HTERT RPE-1 (cell line): ENCODE measurements around the gene MON1B.

Experiments used
- in situ Hi-C: fragments of 300-500 bp; cut with MboI; formaldehyde crosslinking; loops from 4 replicates; pipeline ENCODE4 v1.14.3; 2020; ENCODE audit warnings: low sequenced_read_pairs

Gene MON1B

DNA sequence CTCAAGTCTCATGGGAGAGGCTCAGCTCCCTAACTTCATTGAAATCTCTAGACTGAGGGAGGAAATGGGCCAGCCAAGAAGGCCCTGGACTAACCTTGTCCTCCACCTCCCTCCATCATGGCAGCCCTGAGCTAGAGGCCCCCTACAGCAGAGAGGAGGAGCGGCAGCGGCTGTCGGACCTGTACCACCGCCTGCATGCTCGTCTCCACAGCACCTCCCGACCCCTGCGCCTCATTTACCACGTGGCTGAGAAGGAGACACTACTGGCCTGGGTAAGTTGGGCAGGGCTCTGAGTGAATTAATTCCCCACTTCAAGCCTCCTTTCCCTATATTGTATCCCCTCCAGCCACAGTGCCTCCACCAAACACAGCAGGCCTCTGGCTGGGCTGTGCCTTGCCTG, 4.4 kb downstream of the MON1B start:
- in situ Hi-C loops: no loop called here

DNA sequence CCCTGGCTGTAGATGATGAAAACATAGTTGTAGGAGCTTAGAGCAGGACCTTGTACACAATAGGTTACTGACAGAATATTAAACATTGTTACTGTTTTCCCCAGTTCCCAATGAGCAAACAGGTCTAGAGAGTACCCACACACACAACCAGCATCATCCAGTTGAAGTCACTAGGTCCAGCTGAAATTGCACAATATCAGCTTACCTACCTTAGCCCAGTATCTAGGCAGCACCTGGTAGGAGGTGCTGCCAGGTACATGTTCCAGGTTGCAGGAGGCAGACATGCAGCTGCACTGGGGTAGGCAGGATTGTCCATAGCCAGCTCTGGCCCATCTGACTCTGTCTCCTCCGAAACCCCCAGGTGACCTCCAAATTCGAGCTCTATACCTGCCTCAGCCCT, 6.8 kb downstream of the MON1B start:
- in situ Hi-C loops: no loop called here

DNA sequence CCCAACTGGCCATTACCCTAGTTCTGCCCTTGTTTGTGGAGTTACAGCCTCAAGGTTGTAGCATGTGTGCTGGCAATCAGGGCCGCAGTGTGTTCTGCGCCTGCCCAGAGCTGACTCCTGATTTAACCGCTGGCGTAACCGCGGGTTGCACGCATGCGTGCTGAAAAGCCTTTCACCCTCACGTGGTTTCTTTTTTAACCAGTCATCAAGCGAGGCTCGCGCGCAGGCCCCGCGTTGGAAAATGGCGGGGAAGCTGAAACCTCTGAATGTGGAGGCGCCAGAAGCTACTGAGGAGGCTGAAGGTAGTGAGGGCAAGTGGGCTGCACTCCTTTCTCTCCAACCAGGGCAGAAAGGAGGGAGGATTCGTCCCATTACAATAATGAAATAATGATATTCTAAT, 8.2 kb downstream of the MON1B start, which contains the start of gene SYCE1L:
TSS of gene SYCE1L (plus strand) at position 198 of the 400 bp plus-strand sequence. CDS start at position 242, 44 bp downstream.
- in situ Hi-C loops: no loop called here

DNA sequence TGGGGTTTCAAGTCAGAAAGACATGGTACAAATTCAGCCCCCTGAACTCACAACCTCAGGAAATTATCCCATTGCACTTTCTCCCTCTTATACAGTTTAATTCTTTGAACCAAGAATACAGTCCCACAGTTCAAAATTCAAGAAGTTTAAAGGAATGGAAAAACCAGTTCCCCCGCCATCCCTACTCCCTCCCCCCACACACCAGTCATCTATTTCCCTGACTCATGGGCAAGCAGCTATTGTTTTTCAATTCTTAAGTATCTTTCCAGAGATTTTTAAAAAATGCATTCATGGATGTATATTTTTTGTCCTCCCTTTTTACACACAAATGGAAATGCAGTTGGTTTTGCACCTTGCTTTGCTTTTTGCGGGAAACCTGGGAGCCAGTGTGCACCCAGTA, 15.5 kb downstream of the MON1B start:
- in situ Hi-C loops: no loop called here

DNA sequence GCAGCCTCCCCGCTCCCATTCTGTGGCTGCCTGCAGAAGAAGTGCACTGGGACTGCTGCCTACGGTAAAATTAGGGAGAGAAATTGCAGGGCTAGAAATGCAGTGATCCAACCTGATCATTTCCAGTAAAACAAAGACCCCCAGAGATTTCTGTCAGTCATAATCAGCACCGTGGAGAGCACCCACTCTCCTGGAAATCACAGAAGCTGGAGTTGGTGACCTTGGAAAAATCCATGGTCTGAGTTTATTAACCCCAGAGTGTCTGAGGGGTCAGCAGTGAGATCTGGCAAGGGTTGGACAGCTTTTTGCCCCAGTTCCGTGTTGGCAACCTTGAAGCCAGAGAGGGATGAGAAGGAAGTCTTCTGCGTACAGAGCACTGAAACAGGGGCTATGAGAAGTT, 16.0 kb downstream of the MON1B start:
- in situ Hi-C loops: no loop called here

DNA sequence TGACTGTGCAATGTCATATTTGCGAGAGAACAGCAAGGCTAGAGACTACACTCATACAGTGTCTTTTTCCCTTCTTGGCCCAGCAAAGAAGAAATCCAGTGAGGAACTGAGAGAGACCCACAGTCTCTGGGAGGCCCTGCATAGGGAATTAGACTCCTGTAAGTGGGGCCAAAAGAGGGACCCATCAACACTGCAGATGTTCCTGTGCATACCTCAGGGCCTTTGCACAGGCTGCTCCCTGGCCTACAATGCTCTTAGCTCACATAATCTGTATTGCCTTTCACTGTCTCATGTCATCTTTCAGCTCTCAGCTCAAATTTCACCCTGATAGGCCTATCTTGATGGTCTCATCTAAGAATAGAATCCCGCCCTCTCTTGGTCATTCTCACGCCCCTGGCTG, 17.4 kb downstream of the MON1B start:
- in situ Hi-C loops: no loop called here

DNA sequence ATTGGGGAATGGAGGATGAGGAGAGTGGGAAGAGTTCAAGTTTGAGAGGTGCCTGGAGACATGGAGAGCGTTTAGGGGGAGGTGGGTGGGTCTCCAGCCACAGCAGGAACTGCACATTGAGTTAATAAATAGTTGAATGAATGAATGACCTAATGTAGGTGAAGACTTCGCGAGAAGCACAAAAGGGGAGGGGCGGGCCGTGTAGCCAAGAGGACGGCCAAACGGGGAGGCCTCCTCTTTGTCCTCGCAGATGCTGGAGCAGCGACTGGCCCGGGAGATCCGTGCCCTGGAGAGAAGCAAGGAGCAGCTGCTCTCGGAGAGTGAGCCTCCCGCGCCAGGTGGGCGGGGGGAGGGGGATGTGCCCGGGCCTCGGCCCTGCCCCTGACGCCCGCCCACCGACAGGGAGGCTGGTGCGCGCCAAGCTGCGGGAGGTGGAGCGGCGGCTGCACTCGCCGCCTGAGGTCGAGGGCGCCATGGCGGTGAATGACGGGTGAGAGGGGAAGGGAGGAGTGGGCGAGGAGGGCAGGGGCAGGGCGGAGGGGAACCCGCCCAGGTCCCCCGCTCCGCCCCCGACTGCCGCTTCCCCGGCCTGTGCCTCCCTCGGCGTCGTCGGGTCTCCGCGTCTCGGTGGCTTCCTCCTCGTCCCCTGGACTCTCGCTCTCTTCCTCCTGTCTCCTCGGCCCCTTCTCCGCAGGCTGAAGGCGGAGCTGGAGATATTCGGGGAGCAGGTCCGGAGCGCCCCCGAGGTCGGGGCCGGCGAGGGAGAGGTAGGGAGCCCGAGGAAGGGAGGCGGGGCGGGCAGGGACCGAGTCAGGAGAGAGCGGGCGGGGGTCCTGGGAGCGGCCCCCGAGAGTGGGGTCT, 21.1 kb downstream of the MON1B start:
- in situ Hi-C loops: no loop called here

DNA sequence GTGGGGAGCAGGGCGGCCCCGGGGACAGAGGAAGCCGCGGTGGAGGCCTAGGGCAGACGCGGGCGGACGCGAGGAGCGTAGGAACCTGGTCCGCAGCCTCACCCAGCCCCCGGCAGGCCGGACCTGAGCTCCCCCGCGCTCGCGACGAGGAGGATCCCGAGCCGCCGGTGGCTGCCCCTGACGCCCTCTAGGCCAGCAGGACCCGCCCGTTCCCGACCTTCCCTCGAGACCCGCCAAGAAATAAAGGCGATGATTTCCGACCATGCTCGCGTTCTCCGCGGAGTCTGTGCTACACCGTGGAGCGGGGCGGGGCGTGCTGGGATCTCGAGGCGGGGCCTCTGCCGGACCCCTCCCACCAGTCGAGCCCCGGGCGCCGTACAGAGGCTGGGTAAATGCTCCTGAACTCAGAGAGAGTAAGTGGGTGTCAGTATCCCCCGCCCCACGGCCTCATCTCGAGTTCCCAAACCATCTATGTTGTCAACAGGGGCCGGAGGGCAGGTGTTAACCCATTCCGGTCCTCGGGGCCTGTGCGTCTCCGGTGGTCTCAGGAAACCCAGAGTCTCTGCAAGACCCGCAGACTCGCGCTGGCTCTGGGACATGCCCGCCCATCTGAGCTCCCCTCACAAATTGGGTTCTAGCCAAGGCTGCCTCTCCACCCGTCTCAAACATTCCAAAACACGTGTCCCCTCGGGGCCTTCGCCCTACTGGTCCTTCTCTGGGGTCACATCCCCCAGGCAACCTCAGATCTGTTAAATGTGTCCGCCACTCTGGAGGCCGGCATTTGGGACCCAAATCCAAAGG, 22.0 kb downstream of the MON1B start:
- in situ Hi-C loops: no loop called here

DNA sequence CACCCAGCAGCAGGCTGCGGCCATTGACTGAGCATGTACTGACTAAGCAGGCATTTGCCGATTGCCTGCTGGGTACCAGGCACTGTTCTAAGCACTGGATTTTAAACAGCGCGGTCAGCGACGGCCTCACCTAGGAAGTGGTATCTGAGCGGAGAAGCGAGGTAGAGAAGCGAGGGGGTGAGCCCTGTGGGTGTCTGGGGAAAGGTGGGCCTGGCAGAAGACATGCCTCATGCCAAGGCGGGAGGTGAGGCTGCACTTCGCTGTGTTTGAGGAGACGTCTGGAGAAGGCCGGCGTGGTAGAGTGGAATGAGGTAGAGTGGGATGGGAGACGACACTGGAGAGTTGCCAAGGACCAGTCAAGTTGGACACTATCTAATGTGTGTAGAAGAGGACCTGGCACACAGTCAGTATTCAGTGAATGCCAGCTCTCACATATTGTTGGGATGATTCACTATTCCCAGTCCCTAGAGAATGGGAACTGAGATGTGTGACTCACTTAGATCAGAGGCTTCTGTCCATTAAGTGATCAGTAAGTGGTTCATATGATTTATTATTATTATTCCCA, 22.6 kb downstream of the MON1B start:
- in situ Hi-C loops: no loop called here

DNA sequence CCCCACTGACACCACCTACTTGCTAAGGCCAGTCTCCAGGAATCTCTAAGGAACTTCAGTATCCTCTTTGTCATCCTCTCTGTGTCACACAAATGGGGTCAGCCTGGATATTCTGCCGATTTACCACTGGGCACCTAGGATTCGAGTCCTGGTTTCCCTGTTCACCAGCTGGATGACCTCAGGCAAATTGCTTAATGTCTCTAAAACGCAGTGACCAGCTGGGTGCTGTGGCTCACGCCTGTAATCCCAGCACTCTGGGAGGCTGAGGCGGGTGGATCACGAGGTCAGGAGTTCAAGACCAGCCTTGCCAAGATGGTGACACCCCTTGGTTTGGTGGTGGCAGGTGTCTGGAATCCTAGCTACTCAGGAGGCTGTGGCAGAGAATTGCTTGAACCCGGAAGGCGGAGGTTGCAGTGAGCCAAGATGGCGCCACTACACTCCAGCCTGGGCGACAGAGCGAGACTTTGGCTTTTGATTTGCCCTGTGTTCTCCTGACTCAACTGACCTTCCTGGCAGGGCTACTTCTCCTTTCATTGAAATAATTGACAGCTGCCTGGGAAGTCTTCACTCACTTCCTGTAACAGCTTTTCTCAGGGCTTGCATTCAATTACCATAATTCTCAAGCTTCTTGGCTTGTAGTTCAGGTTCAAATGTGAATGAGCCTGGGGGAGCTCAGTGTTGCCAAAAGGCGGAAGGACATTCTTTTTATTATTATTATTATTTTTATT, 23.6 kb downstream of the MON1B start:
- in situ Hi-C loops: no loop called here

DNA sequence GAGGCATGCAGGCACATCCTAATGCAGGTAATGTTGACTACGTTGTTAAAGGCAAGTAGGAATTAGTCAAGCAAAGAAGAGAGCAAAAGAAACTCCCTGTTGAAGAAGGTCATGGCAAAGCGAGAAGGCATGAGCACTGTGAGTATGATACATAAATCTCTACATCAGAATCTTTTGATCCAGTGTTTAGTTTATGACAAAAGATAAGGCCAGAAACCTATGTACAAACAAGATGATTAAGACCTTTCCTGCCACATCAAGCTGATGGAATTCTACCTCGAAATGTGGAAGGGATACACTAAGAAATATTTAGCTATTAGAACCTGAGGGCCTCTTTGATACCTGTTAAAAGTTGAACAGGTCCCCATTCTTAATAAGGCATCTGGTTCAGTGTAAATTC, 28.4 kb downstream of the MON1B start:
- in situ Hi-C loops: no loop called here

DNA sequence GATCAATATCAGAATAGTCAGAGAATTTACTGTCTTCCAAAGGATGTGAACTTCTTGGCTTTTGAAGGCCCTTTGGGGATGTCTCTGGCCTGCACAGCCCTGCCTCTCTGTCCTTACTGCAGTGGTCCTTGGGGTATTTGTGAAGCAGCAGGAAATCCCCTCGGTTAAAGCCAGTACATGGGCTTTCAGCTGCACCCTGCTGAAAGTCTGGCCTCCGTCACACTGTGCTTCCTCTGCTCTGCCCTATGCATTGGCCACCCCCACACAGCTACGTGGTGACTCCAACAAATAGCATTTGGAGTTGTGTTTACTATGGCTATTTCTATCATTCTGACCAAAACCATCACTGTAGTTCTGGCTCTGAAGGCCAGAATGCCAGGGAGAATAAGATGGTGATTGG, 29.4 kb downstream of the MON1B start:
- in situ Hi-C loops: no loop called here

DNA sequence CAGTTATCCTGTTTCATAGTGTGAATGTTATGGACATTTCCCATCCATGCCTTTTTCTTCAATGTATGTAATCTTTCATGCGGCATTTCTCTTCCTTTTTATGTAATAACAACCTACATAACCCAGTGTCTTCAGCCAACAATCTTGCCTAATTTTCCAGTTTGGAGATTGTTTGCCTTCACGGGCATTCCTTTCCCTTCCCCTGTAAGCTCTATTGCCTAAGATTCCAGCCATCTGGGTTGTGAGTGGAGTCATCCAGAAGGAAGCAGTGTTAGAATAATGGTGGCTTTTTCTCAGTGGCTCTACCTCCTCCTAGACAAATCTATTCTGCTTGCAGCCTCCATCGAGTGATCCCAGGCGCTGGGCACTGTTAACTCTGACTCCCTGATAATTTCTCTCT, 30.5 kb downstream of the MON1B start:
- in situ Hi-C loops: no loop called here

DNA sequence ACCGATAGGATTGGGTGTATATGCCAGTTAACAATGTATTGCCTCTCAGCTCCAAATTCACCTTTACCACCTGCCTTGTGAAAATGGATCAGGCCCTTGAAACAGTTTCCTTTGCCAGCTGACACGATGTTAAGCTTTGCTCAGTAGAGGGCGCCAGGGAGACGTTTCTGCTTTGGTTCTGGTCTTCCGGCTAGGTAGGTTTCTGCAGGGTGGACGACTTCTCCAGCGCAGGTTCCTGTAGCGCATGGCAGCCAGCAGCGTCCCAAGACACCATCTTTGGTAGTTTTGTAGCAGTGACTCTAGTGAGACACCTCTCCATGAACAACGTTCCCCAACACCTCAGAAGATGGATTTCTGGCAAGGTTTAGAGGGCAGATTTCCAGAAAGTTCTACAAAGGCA, 32.2 kb downstream of the MON1B start:
- in situ Hi-C loops: no loop called here

DNA sequence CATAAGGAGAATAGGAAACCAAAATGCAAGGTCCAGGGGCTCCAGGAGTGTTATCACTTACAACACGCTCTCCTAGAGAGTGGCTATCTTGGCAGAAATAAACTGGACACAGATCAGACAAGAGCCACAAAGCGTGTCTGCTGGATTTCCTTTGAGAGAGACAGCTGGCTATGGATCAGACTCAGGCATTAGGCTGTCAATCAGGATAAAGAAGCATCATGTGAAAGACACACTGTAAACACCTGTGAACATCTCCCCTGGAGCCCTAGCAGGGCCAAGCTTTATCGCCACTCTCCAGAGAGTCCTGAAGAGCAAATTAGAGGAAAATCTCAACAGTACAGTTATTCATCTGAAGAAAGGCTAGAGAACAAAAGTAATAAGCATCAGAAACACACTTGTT, 34.2 kb downstream of the MON1B start:
- in situ Hi-C loops: loop anchor here (25.0 kb wide), 1 partner anchor 362 kb away; no protein-coding TSS in a partner anchor

DNA sequence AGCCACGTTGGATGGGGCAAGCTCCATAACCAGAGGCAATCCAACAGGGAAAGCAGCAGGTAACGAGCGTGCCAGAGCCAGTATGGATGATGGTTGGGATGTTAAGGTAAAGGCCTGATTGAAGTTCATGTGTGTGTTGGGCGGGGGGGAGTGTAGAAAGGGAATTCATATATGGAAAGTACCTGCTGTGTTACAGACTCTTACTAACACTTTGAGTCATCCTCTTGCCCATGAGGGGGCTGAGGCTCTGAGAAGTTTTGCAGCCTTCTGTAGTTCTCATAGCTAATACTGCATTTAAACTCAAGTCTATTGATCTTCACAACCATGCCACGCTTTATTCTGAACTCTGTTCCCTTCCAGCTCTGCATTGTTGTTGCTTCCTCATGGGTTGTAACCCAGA, 36.8 kb downstream of the MON1B start:
- in situ Hi-C loops: loop anchor here (25.0 kb wide), 1 partner anchor 360 kb away; no protein-coding TSS in a partner anchor

DNA sequence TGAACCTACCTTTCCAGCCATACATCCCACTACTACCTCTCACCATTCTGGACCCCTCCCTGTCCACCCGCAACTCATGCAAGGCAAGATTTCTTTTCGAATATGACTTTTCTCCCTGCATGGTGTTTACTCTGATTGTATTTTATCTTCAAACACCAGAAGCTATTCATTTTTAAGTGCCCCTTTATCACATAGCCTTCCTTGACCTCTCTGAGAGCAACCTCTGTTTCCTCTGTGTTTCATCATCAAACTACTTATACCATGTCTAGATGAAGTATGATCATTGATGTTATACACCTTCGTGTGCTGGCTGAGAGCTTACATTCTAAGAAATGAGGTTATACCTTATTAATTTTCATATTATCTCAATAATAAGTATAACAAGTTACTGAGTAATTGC, 40.1 kb downstream of the MON1B start:
- in situ Hi-C loops: loop anchor here (25.0 kb wide), 1 partner anchor 356 kb away; no protein-coding TSS in a partner anchor

DNA sequence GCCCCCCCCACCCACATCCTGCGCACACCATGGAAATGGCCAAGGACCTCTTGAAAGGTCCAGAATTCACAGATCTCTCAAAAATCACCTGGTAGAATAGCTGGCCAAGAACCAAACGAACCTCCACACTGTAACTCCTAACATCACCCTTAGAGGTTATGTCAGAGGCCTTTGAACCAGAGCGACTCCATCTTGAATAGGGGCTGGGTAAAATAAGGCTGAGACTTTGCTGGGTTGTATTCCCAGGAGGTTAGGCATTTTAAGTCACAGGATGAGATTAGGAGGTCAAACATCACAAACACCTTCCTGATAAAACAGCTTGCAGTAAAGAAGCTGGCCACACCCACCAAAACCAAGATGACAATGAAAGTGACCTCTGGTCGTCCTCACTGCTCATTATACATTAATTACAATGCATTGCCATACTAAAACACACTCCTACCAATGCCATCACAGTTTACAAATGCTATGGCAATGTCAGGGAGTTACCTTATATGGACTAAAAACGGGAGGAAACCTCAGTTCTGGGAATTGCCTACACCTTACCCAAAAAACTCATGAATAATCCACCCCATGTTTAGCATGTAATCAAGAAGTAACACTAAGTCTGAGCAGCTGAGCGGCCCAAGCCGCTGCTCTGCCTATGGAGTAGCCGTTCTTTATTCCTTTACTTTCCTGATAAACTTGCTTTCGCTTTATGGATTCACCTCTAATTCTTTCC, 43.0 kb downstream of the MON1B start:
- in situ Hi-C loops: loop anchor here (25.0 kb wide), 1 partner anchor 353 kb away; no protein-coding TSS in a partner anchor

DNA sequence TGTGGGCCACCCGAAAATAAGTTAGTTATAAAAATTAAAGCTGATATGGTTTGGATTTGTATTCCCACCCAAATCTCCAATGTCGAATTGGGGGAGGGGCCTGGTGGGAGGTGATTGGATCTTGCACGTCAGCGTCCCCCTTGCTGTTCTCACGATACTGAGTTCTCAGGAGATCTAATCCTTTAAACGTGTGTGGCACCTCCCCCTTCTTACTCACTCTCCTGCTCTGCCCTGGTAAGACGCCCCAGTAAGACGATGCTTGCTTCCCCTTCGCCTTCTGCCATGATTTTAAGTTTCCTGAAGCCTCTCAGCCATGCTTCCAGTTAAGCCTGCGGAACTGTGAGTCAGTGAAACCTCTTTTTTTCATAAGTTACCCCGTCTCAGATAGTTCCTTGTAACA, 43.6 kb downstream of the MON1B start:
- in situ Hi-C loops: loop anchor here (25.0 kb wide), 1 partner anchor 353 kb away; no protein-coding TSS in a partner anchor

DNA sequence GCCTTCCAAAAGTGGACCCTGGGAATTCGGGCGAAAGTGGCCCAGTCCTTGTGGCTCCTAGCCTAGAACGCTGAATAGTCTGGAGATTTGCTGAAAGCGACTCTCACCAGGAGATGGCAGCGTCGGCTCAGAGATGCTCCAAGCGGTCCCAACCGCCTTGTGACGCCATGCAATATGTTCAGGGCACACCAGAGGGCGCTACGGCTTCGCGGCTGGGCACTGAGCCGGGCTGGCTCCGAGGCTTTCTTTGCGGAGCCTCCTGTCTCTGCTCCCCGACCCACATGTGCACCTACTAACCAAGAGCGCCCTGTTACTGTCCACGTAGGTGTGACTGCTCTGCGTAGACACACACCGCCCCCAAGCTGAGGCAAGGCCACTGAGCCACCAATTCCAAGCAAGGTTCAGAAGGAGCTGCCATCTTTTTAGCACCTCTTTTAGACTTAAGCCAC, 45.1 kb downstream of the MON1B start:
- in situ Hi-C loops: loop anchor here (25.0 kb wide), 1 partner anchor 351 kb away; no protein-coding TSS in a partner anchor
